Lower leg skin (tissue), 4 donors: Measurements from ENCODE around the gene ZNF593OS. TPM values are rescaled to one million over a fixed set of nuclear protein-coding genes. Genes with fewer than 3 reads are reported as not detected.

Experiments used
- DNase-seq, 2 donors: peaks; one replicate each; pipeline ENCODE4 v3.0.0-alpha.2; 2019; ENCODE audit warnings: low spot score in 2 of 2
- H3K4me3 ChIP-seq: fragments of 200-600 bp; sonication (generic); 2 replicates; pipeline ENCODE4 v1.5.1; 2017; ENCODE audit warnings: mild to moderate bottlenecking, low read depth; ENCODE audit not compliant: poor library complexity, severe bottlenecking
- CTCF ChIP-seq, 3 donors: fragments of 450-650 bp; IDR thresholded peaks; one replicate each; pipeline ENCODE4 v1.5.1; 2016; ENCODE audit warnings: antibody characterized with exemption in 3 of 3, mild to moderate bottlenecking in 3 of 3, moderate library complexity in 2 of 3
- POLR2A ChIP-seq, 2 donors: fragments of 450-650 bp; IDR thresholded peaks; one replicate each; pipeline ENCODE4 v1.6.1; 2016 to 2017; ENCODE audit warnings: antibody characterized with exemption in 2 of 2, mild to moderate bottlenecking in 1 of 2, moderate library complexity in 1 of 2
- WGBS, 2 donors: methylation state at CpG; one replicate each; pipeline ENCODE4 v1.1.5; 2018; 5-methylcytosine and 5-hydroxymethylcytosine counted together
- intact Hi-C: fragments of 100-400 bp; cut with DNase I; formaldehyde crosslinking; loops from one replicate; pipeline ENCODE4 v1.15.0; 2023; ENCODE audit warnings: low total_unique reads
- total RNA-seq, 4 donors: library from RNA; depleted of rRNA; stranded (reverse); fragments of >200 nt; gene quantifications; one replicate each; pipeline ENCODE4 v1.1.0, GENCODE V29; 2016

The ZNF593OS gene
- total RNA-seq, 4 donors from 2014 or later = not detected

- no peak for DNase-seq
- 3 to 15% methylated on average over 12 to 69 of the region's 98 CpGs for WGBS, 2 donors
- TF ChIP-seq POLR2A (IDR thresholded peaks at IDR 0.05) (no peak), CTCF (IDR thresholded peaks at IDR 0.05) (no peak)
- peak overlapping the region; percentile 23 for H3K4me3 ChIP-seq
- intact Hi-C loops = no loop called here
These were observed 10.0 kb downstream of the ZNF593OS start for GRCh38 chr1:26161415-26162219.

GRCh38 chr1:26160527-26161414 lies 10.9 kb downstream of the ZNF593OS start:
- 57% methylated on average over 14 to 18 of the region's 18 CpGs for WGBS, 2 donors

GRCh38 chr1:26159743-26160039 lies 11.9 kb downstream of the ZNF593OS start:
- no peak overlapping the region for H3K4me3 ChIP-seq
- TF ChIP-seq POLR2A (IDR thresholded peaks at IDR 0.05) (no peak), CTCF (IDR thresholded peaks at IDR 0.05) (no peak)
- DNase-seq = no peak
- WGBS, 2 donors = 58 to 61% methylated on average over 4 of the region's 4 CpGs
- intact Hi-C loops = no loop called here

More at GRCh38 chr1:26160527-26161414, 10.9 kb downstream of the ZNF593OS start:
- DNase-seq = no peak
- intact Hi-C loops = no loop called here
- TF ChIP-seq CTCF (IDR thresholded peaks at IDR 0.05) = no peak
- no peak overlapping the region for H3K4me3 ChIP-seq

DNA sequence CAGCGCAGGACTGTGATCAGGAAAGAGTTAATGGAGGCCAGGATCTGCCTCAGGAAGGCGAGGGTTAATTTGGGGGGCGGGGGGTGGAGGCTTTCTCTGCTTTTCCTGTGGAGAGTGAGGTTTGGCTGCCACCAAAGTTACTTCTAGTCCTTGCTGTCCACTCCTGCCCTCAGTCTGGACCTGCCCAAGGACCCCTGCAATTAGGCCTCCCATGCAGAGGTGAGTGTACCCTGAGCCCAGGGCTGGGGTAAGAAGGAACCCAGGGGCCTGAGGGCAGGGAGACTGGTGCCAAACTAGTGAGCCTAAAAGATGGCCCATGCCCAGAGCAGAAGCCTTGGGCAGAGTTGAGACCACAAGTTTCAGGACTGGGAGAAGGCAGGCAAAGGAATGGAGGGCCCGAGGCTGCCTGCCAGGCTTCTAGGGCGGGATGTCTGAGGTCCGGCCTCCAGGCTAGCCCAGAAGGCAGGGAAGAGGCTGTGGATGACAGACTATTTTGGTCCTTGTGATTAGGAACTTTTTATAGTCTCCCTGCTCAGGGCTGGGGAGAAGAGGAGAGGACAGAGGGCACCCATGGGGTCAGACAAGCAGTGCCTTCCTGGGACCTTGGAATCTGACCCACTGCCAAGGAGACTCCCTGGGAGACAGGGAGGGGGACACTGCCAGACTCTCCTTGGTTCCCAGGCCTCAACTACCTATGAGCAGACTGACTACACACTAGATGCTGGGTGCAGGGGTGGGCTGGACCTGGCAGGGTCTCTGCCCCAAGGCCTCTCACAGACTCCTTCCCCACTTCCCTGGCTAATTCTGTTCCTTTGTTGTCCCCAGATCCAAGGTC lies 12.5 kb downstream of the ZNF593OS start, which contains the start of gene FAM110D:
Gene FAM110D (plus strand): TSS at position 172 of the 835 bp plus-strand sequence. CDS start 2,213 bp downstream, outside the sequence.
- TF ChIP-seq CTCF (IDR thresholded peaks at IDR 0.05) (no peak), POLR2A (IDR thresholded peaks at IDR 0.05) (no peak)
- WGBS, 2 donors = 31 to 35% methylated on average over 6 of the region's 6 CpGs
- intact Hi-C loops = no loop called here
- DNase-seq = no peak
- peak within 1 kb of the TSS; percentile 1 for H3K4me3 ChIP-seq

DNA sequence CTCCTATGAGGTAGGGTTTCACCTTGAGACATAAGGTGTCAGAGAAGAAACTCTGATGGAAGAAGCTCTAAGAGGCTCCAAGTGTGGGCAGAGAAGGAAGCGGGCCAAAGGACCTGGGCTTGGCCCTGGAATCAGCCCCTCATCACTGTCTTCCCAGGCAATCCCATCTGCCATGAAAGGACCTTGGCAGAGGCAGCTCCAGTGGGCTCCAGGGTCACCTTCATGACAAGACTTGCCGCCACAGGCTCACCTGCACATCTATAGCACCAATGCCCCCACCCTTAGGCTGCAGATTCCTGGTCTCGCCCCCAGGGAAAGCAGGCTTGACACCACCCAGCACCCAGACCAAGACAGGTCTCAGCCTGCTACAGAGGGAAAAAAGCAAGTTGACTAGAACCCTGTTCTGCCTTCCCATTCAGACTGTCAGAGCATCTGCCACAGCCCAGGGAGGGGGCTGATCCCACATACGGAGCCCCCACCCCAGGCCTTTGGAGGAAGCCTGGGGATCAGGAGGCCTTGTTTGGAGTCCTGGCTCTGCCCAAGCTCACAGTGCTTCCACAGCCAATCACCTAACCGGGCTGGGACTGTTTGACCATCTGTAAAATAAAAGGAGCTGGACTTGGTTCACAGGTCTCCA lies 13.2 kb downstream of the ZNF593OS start:
- intact Hi-C loops = no loop called here
- no peak overlapping the region for H3K4me3 ChIP-seq
- 48 to 54% methylated on average over 4 to 5 of the region's 5 CpGs for WGBS, 2 donors

More for the DNA sequence above, 13.2 kb downstream of the ZNF593OS start:
- DNase-seq = no peak
- no peak for TF ChIP-seq POLR2A (IDR thresholded peaks at IDR 0.05)
- no peak for TF ChIP-seq CTCF (IDR thresholded peaks at IDR 0.05)
